ENCODE results near the gene CLK2. TPM values are rescaled to one million over a fixed set of nuclear protein-coding genes. Genes with fewer than 3 reads are reported as not detected.
A peak's percentile ranks its signal among the peaks of the same experiment; 100 is the strongest.

Gene CLK2
- total and polyA plus RNA-seq, 9 of the 15 experiments (the other 6 are each of a cell fraction or from before 2014, with no cell fraction given): 13.5 to 81.4 (median 39.6) TPM

GRCh38 chr1:155308493-155309422 lies 35.5 kb upstream of the CLK2 start, which contains the start of gene FDPS (continued):
- TF ChIP-seq, protein P1, sequence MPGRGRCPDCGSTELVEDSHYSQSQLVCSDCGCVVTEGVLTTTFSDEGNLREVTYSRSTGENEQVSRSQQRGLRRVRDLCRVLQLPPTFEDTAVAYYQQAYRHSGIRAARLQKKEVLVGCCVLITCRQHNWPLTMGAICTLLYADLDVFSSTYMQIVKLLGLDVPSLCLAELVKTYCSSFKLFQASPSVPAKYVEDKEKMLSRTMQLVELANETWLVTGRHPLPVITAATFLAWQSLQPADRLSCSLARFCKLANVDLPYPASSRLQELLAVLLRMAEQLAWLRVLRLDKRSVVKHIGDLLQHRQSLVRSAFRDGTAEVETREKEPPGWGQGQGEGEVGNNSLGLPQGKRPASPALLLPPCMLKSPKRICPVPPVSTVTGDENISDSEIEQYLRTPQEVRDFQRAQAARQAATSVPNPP (IDR thresholded peaks at IDR 0.05; ENCODE audit: borderline replicate concordance, insufficient read depth, insufficient read length): no peak
- peak; percentile 95 for TF ChIP-seq C11orf30 (IDR thresholded peaks at IDR 0.05; ENCODE audit: low read depth)
- TF ChIP-seq POU5F1 (IDR thresholded peaks at IDR 0.05; ENCODE audit: borderline replicate concordance, low read depth, low read length, partially characterized antibody): peak; percentile 48
- no peak for TF ChIP-seq MEF2A (IDR thresholded peaks at IDR 0.05; ENCODE audit: control insufficient read depth, low read depth, low read length)
- TF ChIP-seq RFX5 (IDR thresholded peaks at IDR 0.05; ENCODE audit: low read depth, low read length): 0 out of 2 replicates have a peak, but pooled peaks have one; percentile 10
- TF ChIP-seq SAFB (IDR thresholded peaks at IDR 0.05; ENCODE audit: borderline replicate concordance, low read depth, low read length): peak; percentile 86; the same call in 1 of the 2 replicates
- TF ChIP-seq ASH1L (IDR thresholded peaks at IDR 0.05; ENCODE audit: borderline replicate concordance, low read depth, partially characterized antibody): peak; percentile 88
- peak; percentile 79 for TF ChIP-seq MAX (CRISPR knock-in tag; IDR thresholded peaks at IDR 0.05)
- TF ChIP-seq TCF7L2 (IDR thresholded peaks at IDR 0.05; ENCODE audit: low read depth, low read length): no peak
- TF ChIP-seq CAMTA2 (CRISPR knock-in tag; conservative IDR thresholded peaks at IDR 0.05): no peak
- peak; percentile 55 for TF ChIP-seq TAF9B (IDR thresholded peaks at IDR 0.05; ENCODE audit: partially characterized antibody)
- TF ChIP-seq WHSC1 (IDR thresholded peaks at IDR 0.05; ENCODE audit: low read length): no peak
- no peak for TF ChIP-seq HLTF (IDR thresholded peaks at IDR 0.05)
- 0 out of 2 replicates have a peak, but pooled peaks have one; percentile 19 for TF ChIP-seq HDAC2 (IDR thresholded peaks at IDR 0.05)
- peak; percentile 95 for TF ChIP-seq PKNOX1 (IDR thresholded peaks at IDR 0.05)
- TF ChIP-seq ETV1 (tag; conservative IDR thresholded peaks at IDR 0.05; ENCODE audit: low read depth): peak; percentile 93
- TF ChIP-seq, protein P2, sequence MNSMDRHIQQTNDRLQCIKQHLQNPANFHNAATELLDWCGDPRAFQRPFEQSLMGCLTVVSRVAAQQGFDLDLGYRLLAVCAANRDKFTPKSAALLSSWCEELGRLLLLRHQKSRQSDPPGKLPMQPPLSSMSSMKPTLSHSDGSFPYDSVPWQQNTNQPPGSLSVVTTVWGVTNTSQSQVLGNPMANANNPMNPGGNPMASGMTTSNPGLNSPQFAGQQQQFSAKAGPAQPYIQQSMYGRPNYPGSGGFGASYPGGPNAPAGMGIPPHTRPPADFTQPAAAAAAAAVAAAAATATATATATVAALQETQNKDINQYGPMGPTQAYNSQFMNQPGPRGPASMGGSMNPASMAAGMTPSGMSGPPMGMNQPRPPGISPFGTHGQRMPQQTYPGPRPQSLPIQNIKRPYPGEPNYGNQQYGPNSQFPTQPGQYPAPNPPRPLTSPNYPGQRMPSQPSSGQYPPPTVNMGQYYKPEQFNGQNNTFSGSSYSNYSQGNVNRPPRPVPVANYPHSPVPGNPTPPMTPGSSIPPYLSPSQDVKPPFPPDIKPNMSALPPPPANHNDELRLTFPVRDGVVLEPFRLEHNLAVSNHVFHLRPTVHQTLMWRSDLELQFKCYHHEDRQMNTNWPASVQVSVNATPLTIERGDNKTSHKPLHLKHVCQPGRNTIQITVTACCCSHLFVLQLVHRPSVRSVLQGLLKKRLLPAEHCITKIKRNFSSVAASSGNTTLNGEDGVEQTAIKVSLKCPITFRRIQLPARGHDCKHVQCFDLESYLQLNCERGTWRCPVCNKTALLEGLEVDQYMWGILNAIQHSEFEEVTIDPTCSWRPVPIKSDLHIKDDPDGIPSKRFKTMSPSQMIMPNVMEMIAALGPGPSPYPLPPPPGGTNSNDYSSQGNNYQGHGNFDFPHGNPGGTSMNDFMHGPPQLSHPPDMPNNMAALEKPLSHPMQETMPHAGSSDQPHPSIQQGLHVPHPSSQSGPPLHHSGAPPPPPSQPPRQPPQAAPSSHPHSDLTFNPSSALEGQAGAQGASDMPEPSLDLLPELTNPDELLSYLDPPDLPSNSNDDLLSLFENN (IDR thresholded peaks at IDR 0.05; ENCODE audit: low read depth in 2 of 2, low read length in 2 of 2): 0 out of 4 replicates have a peak, but pooled peaks of 1 of the 2 experiments have one; percentile 9
- no peak for TF ChIP-seq PCBP2 (IDR thresholded peaks at IDR 0.05; ENCODE audit: low read depth, low read length, poor library complexity, severe bottlenecking)
- TF ChIP-seq L3MBTL2 (IDR thresholded peaks at IDR 0.05): peak; percentile 90
- TF ChIP-seq DACH1 (IDR thresholded peaks at IDR 0.05; ENCODE audit: partially characterized antibody): peak; percentile 82
- TF ChIP-seq TARDBP (IDR thresholded peaks at IDR 0.05): 0 out of 2 replicates have a peak, but pooled peaks have one; percentile 33
- TF ChIP-seq SIN3B (IDR thresholded peaks at IDR 0.05; ENCODE audit: low read depth): peak; percentile 57
